Ovary (tissue), 10 donors: Measurements from ENCODE around the gene MYH9. TPM values are rescaled to one million over a fixed set of nuclear protein-coding genes. Genes with fewer than 3 reads are reported as not detected.

ENCODE experiments used
- DNase-seq, 5 donors: peaks; one replicate each; pipeline ENCODE4 v3.0.0-alpha.2; 2019 to 2020
- H3K27ac ChIP-seq, 2 donors: fragments of 200-600 bp; one replicate each; pipeline versions ENCODE4 v1.5.1 to v1.8.0; 2019 to 2022
- H3K27me3 ChIP-seq: fragments of 200-600 bp; one replicate; pipeline ENCODE4 v1.8.0; 2022
- H3K36me3 ChIP-seq: fragments of 200-600 bp; sonication (generic); one replicate; pipeline ENCODE4 v1.5.1; 2019
- H3K4me1 ChIP-seq: one replicate; pipeline ENCODE4 v1.8.1; 2013; ENCODE audit warnings: mild to moderate bottlenecking, moderate library complexity; ENCODE audit not compliant: insufficient read depth
- H3K4me3 ChIP-seq: fragments of 200-600 bp; sonication (generic); one replicate; pipeline ENCODE4 v1.5.1; 2017
- H3K9me3 ChIP-seq, 2 donors: fragments of 200-600 bp in 1 of 2; sonication (generic) in 1 of 2; one replicate each; pipeline versions ENCODE4 v1.5.1 to v1.8.1; 2013 to 2019; ENCODE audit warnings: mild to moderate bottlenecking in 1 of 2, moderate library complexity in 1 of 2
- CTCF ChIP-seq, 3 donors: fragments of 450-650 bp in 2 of 3; fragments of 200-600 bp in 1 of 3; IDR thresholded peaks; one replicate each; pipeline versions ENCODE4 v1.5.1 to v1.8.0; 2016 to 2022; ENCODE audit warnings: antibody characterized with exemption in 3 of 3, mild to moderate bottlenecking in 1 of 3
- EP300 ChIP-seq: sonication (generic); formaldehyde crosslinking; IDR thresholded peaks from one replicate; pipeline ENCODE4 v1.6.1; 2017; ENCODE audit warnings: antibody characterized with exemption
- POLR2A ChIP-seq: fragments of 450-650 bp; IDR thresholded peaks from one replicate; pipeline ENCODE4 v1.6.1; 2017; ENCODE audit warnings: antibody characterized with exemption, mild to moderate bottlenecking, moderate library complexity
- whole genome bisulfite sequencing, 3 donors: extraction: QIAGEN DNeasy Blood & Tissue Kit in 1 of 3; methylation state at CpG; one replicate each; pipeline versions ENCODE4 v1.1.5 to v1.1.7; 2013 to 2017; 5-methylcytosine and 5-hydroxymethylcytosine counted together
- intact Hi-C, 4 donors: fragments of 100-400 bp; cut with DNase I; formaldehyde crosslinking; loops; one replicate each; pipeline versions ENCODE4 v1.11.0 to v1.15.1; 2022 to 2023
- long read RNA-seq, 3 donors: library from polyadenylated mRNA in 2 of 3; unstranded in 2 of 3; transcript quantifications; one replicate each; pipeline ENCODE4 v2.0.0 and lab custom pipeline, GENCODE V29; 2021 to 2026
- polyA plus RNA-seq, 2 donors: library from polyadenylated mRNA; stranded (reverse); fragments of 200-250 nt in 1 of 2; fragments of 350-450 nt in 1 of 2; fragmentation: Illumina TruSeq in 1 of 2; extraction: RNeasy Lipid Tissue Mini Kit (QIAGEN cat#74804) in 1 of 2; gene quantifications; one replicate each; pipeline ENCODE4 v1.2.3, GENCODE V29; 2013 to 2014
- total RNA-seq, 7 donors: library from RNA; depleted of rRNA in 2 of 7; stranded (reverse); fragments of >200 nt in 2 of 7; fragmentation: NEBNext Ultra II Directional in 3 of 7; extraction: Animal tissue kit (Norgen Biotek cat#: 25700) in 3 of 7; gene quantifications; one replicate each; pipeline versions ENCODE4 v1.1.0 to v1.2.4, GENCODE V29; 2016 to 2023
- donor health status: DM: no; HTN: no; CAD: no; lungs with moderate emphysema.
- donor health status: DM: no; HTN: no; CAD: no.
- donor health status: Bipolar disorder and iron deficiency.
- donor health status: DM: yes; HTN: yes; CAD: no.
- donor health status: DM: no; HTN: no; CAD: no.
- donor health status: DM: yes; HTN: yes; CAD: no.

The MYH9 gene
- total RNA-seq (100 to 1,000 TPM; 128 to 452 (median 348) TPM), polyA plus RNA-seq (100 to 1,000 TPM; 196 to 530 TPM)
- long read RNA-seq, donor 1, full-length matches to known transcripts: 2 of 406 reads
- long read RNA-seq, donor 1, partial matches to known transcripts: 389 of 406 reads
- long read RNA-seq, donor 1, other reads (novel, unspliced or antisense): 15 of 406 reads
- long read RNA-seq, donor 2, full-length matches to known transcripts: 2 of 29 reads
- long read RNA-seq, donor 2, partial matches to known transcripts: 22 of 29 reads
- long read RNA-seq, donor 2, other reads (novel, unspliced or antisense): 5 of 29 reads
- long read RNA-seq, donor 3, full-length matches to known transcripts: 254 of 750 reads
- long read RNA-seq, donor 3, partial matches to known transcripts: 463 of 750 reads
- long read RNA-seq, donor 3, other reads (novel, unspliced or antisense): 33 of 750 reads

GRCh38 chr22:36387959-36388726, at the start of gene MYH9:
MYH9 (minus strand) TSS chr22:36387967; CDS start chr22:36349236, 38,731 bp downstream.
- intact Hi-C loops: loop anchor here in 3 of 4 donors (2.0 to 10.0 kb wide), 4 partner anchors 33 to 69 kb away; no protein-coding TSS in a partner anchor
- Histone ChIP-seq H3K4me1 (peaks cover 5% of the 10 kb centered on the region), H3K27ac (peak within 1 kb of the TSS; percentile 66 to 74), H3K27me3 (no peaks in the 10 kb centered on the region), H3K4me3 (peak within 1 kb of the TSS; percentile 68), H3K36me3 (no peaks in the 10 kb centered on the region), H3K9me3 (no peaks in the 10 kb centered on the region)
- WGBS, 3 donors: 2 to 4% (median 3%) methylated on average over 27 to 52 of the region's 52 CpGs
- DNase-seq: peak; percentile 100
- TF ChIP-seq CTCF (IDR thresholded peaks at IDR 0.05) (no peak), POLR2A (peak; percentile 13), EP300 (peak; percentile 42)

- H3K27me3 ChIP-seq: no peaks in the 10 kb centered on the region
- H3K27ac ChIP-seq: no peak overlapping the region
- H3K4me1 ChIP-seq: peaks cover 12% of the 10 kb centered on the region
- intact Hi-C loops: no loop called here
- 76 to 88% (median 85%) methylated on average over 16 of the region's 16 CpGs for WGBS, 3 donors
- no peak overlapping the region for H3K4me3 ChIP-seq
- H3K36me3 ChIP-seq: no peaks in the 10 kb centered on the region
- no peak for DNase-seq
- no peaks in the 10 kb centered on the region for H3K9me3 ChIP-seq
- TF ChIP-seq EP300: no peak
- TF ChIP-seq CTCF (IDR thresholded peaks at IDR 0.05): no peak
- no peak for TF ChIP-seq POLR2A
Measured at GRCh38 chr22:36435516-36436415, 48.0 kb upstream of the MYH9 start.

GRCh38 chr22:36433318-36434231, 45.8 kb upstream of the MYH9 start:
- intact Hi-C loops: no loop called here
- TF ChIP-seq CTCF (IDR thresholded peaks at IDR 0.05) (no peak), EP300 (no peak), POLR2A (no peak)
- H3K27ac ChIP-seq: no peak overlapping the region
- no peak overlapping the region for H3K4me3 ChIP-seq
- H3K9me3 ChIP-seq: no peaks in the 10 kb centered on the region
- WGBS, 3 donors: 59 to 75% (median 75%) methylated on average over 12 to 14 of the region's 14 CpGs
- no peak for DNase-seq
- H3K27me3 ChIP-seq: no peaks in the 10 kb centered on the region
- no peaks in the 10 kb centered on the region for H3K36me3 ChIP-seq
- H3K4me1 ChIP-seq: peaks cover 2% of the 10 kb centered on the region
